Esophagus muscularis mucosa (tissue), 4 donors: ENCODE measurements around the gene PGBD5. TPM values are rescaled to one million over a fixed set of nuclear protein-coding genes. Genes with fewer than 3 reads are reported as not detected.

Experiments
- DNase-seq: peaks from one replicate; pipeline ENCODE4 v3.0.0-alpha.2; 2017; ENCODE audit errors: extremely low spot score
- H3K27ac ChIP-seq, 4 donors: fragments of 200-600 bp; sonication (generic); replicated peaks in 1 of 4; 1 replicate in 3 of 4; 2 replicates in 1 of 4; pipeline ENCODE4 v1.5.1; 2016 to 2019; ENCODE audit warnings: mild to moderate bottlenecking in 1 of 4
- H3K27me3 ChIP-seq, 4 donors: fragments of 200-600 bp; sonication (generic); one replicate each; pipeline versions ENCODE4 v1.5.1 to v1.6.0; 2016 to 2019
- H3K36me3 ChIP-seq, 4 donors: fragments of 200-600 bp; sonication (generic); one replicate each; pipeline ENCODE4 v1.5.1; 2016 to 2019
- H3K4me1 ChIP-seq, 4 donors: fragments of 200-600 bp; sonication (generic); one replicate each; pipeline ENCODE4 v1.5.1; 2016 to 2019
- H3K4me3 ChIP-seq, 4 donors: fragments of 200-600 bp; sonication (generic); 1 replicate in 2 of 4; 2 replicates in 2 of 4; pipeline ENCODE4 v1.5.1; 2016 to 2019; ENCODE audit warnings: mild to moderate bottlenecking in 4 of 4, moderate library complexity in 1 of 4
- H3K9me3 ChIP-seq, 4 donors: fragments of 200-600 bp; sonication (generic); 1 replicate in 3 of 4; 2 replicates in 1 of 4; pipeline ENCODE4 v1.5.1; 2016 to 2019
- EP300 ChIP-seq: sonication (generic); formaldehyde crosslinking; IDR thresholded peaks from one replicate; pipeline ENCODE4 v1.6.1; 2017; ENCODE audit warnings: antibody characterized with exemption
- POLR2A ChIP-seq: fragments of 450-650 bp; IDR thresholded peaks from one replicate; pipeline ENCODE4 v1.6.1; 2017; ENCODE audit warnings: antibody characterized with exemption, moderate library complexity, mild to moderate bottlenecking, low read depth
- POLR2AphosphoS5 ChIP-seq, 2 donors: sonication (generic); formaldehyde crosslinking; IDR thresholded peaks; one replicate each; pipeline ENCODE4 v1.6.1; 2017; ENCODE audit warnings: antibody characterized with exemption in 2 of 2
- WGBS: methylation state at CpG from one replicate; pipeline ENCODE4 v1.1.5; 2018; 5-methylcytosine and 5-hydroxymethylcytosine counted together
- intact Hi-C: fragments of 100-400 bp; cut with DNase I; formaldehyde crosslinking; loops from one replicate; pipeline ENCODE4 v1.15.1; 2023
- total RNA-seq, 4 donors: library from RNA; depleted of rRNA; stranded (reverse); fragments of >200 nt; gene quantifications; one replicate each; pipeline versions ENCODE4 v1.1.0 to v1.2.1, GENCODE V29; 2016
- TF ChIP-seq, protein P1 (sequence below), 3 experiments: fragments of 200-600 bp in 2 of 3; fragments of 450-650 bp in 1 of 3; sonication (generic) in 2 of 3; IDR thresholded peaks; one replicate each; pipeline ENCODE4 v1.5.1; 2017 to 2019; ENCODE audit warnings: antibody characterized with exemption in 3 of 3, mild to moderate bottlenecking in 2 of 3, moderate library complexity in 1 of 3

PGBD5 gene
- total RNA-seq, 4 donors from 2014 or later = 0.19 to 1.2 (median 0.62) TPM

DNA sequence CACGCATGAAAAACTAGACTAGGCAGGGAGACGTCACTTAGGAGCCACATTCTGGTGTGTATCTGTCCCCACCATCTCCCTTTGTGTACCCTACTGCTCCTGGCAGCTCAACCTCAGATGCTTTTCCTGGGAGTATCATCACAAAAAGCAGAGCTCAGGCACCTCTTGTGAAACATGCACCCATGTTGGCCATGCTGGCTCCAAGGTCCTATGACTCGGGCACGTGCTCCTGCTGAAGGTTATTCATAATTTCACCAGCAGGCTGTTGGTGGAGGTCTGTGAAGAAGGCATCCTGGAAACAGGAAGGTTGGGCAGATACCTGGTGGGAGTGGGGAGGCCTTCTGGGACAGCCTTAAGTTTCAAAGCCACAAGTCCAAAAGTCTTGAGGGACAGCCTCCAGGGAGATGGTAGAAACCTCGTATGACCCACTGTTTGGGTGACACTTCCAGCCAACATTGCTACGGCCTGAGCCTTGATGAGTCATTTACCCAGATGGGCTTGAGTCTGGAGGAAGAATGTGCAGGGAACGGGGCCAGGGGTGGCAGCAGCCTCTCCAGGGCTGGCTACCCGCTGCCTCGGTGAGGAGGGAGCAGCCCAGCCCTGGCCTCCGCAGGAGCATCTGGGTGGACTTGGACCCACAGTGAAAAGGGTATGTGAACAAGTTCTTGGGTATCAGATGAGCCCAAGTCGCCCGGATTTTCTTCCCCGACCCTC, 75.8 kb downstream of the PGBD5 start:
- H3K4me3 ChIP-seq = no peak overlapping the region
- no peaks in the 10 kb centered on the region for H3K36me3 ChIP-seq
- H3K9me3 ChIP-seq = no peaks in the 10 kb centered on the region
- DNase-seq = no peak
- TF ChIP-seq, protein P1, sequence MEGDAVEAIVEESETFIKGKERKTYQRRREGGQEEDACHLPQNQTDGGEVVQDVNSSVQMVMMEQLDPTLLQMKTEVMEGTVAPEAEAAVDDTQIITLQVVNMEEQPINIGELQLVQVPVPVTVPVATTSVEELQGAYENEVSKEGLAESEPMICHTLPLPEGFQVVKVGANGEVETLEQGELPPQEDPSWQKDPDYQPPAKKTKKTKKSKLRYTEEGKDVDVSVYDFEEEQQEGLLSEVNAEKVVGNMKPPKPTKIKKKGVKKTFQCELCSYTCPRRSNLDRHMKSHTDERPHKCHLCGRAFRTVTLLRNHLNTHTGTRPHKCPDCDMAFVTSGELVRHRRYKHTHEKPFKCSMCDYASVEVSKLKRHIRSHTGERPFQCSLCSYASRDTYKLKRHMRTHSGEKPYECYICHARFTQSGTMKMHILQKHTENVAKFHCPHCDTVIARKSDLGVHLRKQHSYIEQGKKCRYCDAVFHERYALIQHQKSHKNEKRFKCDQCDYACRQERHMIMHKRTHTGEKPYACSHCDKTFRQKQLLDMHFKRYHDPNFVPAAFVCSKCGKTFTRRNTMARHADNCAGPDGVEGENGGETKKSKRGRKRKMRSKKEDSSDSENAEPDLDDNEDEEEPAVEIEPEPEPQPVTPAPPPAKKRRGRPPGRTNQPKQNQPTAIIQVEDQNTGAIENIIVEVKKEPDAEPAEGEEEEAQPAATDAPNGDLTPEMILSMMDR (IDR thresholded peaks at IDR 0.05) = no peak
- TF ChIP-seq POLR2AphosphoS5 (IDR thresholded peaks at IDR 0.05) (no peak), POLR2A (no peak), EP300 (no peak)
- no peak overlapping the region for H3K27ac ChIP-seq
- WGBS = 90% methylated on average over 9 of the region's 13 CpGs
- intact Hi-C loops = no loop called here
- no peaks in the 10 kb centered on the region for H3K27me3 ChIP-seq
- peaks cover 0 to 18% (median 13%) of the 10 kb centered on the region in 4 donors for H3K4me1 ChIP-seq

DNA sequence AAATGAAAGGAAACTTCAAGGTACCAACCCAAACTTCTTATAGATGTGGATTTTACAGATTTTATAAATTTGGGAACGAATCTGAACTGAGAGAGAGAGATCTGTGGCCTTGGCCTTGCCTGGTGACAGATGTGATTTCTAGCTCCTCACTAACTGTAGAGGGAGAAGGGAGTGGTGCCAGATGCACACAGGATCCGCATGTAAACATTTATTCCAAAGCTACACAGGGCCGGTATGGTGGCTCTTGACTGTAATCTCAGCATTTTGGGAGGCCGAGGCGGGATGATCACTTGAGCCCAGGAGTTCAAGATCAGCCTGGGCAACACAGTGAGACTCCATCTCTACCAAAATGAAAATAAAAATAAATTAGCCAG, 77.1 kb downstream of the PGBD5 start:
- H3K9me3 ChIP-seq = no peaks in the 10 kb centered on the region
- 37% methylated on average over 5 of the region's 5 CpGs for WGBS
- TF ChIP-seq, protein P1 (IDR thresholded peaks at IDR 0.05) = no peak
- TF ChIP-seq POLR2AphosphoS5 (IDR thresholded peaks at IDR 0.05) (no peak), EP300 (no peak), POLR2A (no peak)
- DNase-seq = no peak
- peaks cover 0 to 18% (median 13%) of the 10 kb centered on the region in 4 donors for H3K4me1 ChIP-seq
- intact Hi-C loops = no loop called here
- peak overlapping the region in 3 of 4 donors; percentile 16 to 27 (median 22) for H3K27ac ChIP-seq
- no peaks in the 10 kb centered on the region for H3K27me3 ChIP-seq
- no peaks in the 10 kb centered on the region for H3K36me3 ChIP-seq
- H3K4me3 ChIP-seq = no peak overlapping the region

DNA sequence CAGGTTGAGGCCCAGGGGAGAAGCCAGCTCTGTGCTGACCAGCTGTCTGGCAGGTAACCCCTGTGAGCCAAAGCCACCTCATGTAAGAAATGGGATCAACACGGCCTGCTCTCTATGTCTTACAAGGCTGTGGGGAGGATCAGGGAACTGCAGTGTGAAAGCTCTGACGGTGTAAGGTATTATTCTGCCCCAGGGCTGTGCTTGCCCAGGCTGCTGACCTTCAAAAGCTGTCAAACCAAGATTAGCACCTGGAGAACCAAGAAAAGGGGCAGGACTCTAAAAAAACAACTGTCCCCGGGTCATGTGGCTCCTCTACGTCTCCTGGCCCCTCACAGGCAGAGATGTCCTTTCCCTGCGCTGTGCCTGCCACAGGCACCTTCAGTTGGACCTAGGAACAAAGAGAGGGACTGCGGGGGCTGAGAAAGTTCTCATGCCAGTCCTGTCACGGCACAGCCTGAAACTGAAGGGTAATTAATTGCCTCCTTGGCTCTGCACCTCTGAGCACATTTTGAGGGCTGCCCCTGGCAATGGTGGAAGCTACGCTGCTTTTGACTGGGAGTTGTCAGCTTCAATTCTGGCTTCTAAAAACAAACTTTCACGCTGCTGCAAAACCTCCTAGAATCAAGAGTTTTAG, 77.6 kb downstream of the PGBD5 start:
- no peaks in the 10 kb centered on the region for H3K9me3 ChIP-seq
- DNase-seq = no peak
- no peaks in the 10 kb centered on the region for H3K36me3 ChIP-seq
- peaks cover 0 to 18% (median 13%) of the 10 kb centered on the region in 4 donors for H3K4me1 ChIP-seq
- H3K27ac ChIP-seq = peak overlapping the region in 3 of 4 donors; percentile 16 to 42 (median 27)
- 49% methylated on average over 7 of the region's 9 CpGs for WGBS
- intact Hi-C loops = no loop called here
- H3K27me3 ChIP-seq = no peaks in the 10 kb centered on the region
- no peak overlapping the region for H3K4me3 ChIP-seq
- TF ChIP-seq EP300 = no peak

DNA sequence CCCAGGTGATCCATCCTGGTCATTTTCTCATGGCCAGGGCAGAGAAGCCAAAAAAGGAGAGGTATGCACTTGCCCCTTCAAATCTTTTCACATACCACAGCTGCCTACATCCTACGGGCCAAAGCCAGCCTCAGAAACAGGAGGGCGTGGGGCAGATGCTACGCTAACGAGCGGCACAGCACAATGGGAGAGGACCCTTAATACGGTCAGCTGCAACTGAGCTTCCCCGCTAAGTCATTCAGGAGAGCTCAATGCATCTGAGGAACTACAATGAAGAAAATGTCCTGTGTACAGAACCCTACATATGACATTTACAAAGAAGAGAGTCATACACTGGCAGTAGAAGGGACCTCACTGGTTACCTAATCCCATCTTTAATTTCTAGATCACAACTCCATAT, 78.2 kb downstream of the PGBD5 start:
- Histone ChIP-seq H3K4me1 (peaks cover 0 to 18% (median 13%) of the 10 kb centered on the region in 4 donors), H3K4me3 (no peak overlapping the region), H3K27me3 (no peaks in the 10 kb centered on the region), H3K36me3 (no peaks in the 10 kb centered on the region), H3K27ac (no peak overlapping the region), H3K9me3 (no peaks in the 10 kb centered on the region)
- TF ChIP-seq POLR2A (no peak), EP300 (no peak), POLR2AphosphoS5 (IDR thresholded peaks at IDR 0.05) (no peak)
- TF ChIP-seq, protein P1 (IDR thresholded peaks at IDR 0.05) = no peak
- intact Hi-C loops = no loop called here
- DNase-seq = no peak
- 94% methylated on average over 7 of the region's 7 CpGs for WGBS

DNA sequence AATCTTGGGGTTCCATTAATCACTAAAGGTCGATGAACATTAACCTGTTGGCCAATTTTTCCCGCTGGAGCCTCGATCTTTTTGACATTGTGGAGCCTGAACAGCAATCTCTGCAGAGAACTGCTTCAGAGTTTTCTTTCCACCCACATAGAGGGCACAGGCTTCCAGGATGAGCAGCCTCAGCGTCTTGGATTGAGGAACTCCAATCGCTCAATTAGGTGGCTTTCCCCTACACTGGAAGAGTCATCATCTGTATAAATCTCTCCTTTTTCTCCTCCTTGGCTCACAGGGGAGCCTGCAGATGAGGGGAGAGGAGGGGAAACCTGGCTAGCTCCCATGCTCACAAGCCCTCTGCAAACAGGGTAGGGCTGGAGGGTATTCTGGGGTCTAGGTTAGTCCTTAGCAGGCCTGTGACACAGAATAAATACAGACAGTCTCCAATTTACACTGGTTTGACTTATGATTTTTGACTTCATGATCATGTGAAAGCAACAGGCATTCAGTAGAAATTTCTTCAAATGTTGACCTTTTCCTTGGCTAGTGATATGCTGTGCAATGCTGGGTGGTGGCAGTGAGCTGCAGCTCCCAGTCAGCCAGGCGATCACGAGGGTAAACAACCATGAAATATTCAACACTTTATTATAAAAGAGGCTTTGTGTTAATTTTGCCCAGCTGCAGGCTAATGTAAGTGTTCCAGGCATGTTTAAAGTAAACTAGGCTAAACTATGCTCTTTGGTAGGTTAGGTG, 80.8 kb downstream of the PGBD5 start:
- TF ChIP-seq EP300 = no peak
- TF ChIP-seq, protein P1 (IDR thresholded peaks at IDR 0.05) = no peak
- TF ChIP-seq POLR2AphosphoS5 (IDR thresholded peaks at IDR 0.05) = no peak
- TF ChIP-seq POLR2A = no peak
- Histone ChIP-seq H3K4me3 (no peak overlapping the region), H3K9me3 (no peaks in the 10 kb centered on the region), H3K27ac (no peak overlapping the region), H3K27me3 (no peaks in the 10 kb centered on the region), H3K36me3 (no peaks in the 10 kb centered on the region), H3K4me1 (peaks cover 0 to 18% (median 13%) of the 10 kb centered on the region in 4 donors)
- intact Hi-C loops = no loop called here
- 84% methylated on average over 7 of the region's 7 CpGs for WGBS
- no peak for DNase-seq
